Measurements from ENCODE around the gene DERL3. TPM values are rescaled to one million over a fixed set of nuclear protein-coding genes. Genes with fewer than 3 reads are reported as not detected.

DERL3 gene
- total and polyA plus RNA-seq, 7 donors = 0.28 to 18.3 (median 1.8) TPM; not detected in 2

GRCh38 chr22:23834793-23835483 is 3.9 kb downstream of the DERL3 start:
- H3K9me3 ChIP-seq = no peaks in the 10 kb centered on the region
- no peak for TF ChIP-seq CTCF (IDR thresholded peaks at IDR 0.05)
- no peak for TF ChIP-seq POLR2A (IDR thresholded peaks at IDR 0.05)
- no peak for TF ChIP-seq POLR2AphosphoS5 (IDR thresholded peaks at IDR 0.05)
- no peak for TF ChIP-seq EP300 (IDR thresholded peaks at IDR 0.05)
- peaks cover 0 to 26% (median 22%) of the 10 kb centered on the region in 4 donors for H3K4me1 ChIP-seq
- peak; percentile 65 for DNase-seq
- no peaks in the 10 kb centered on the region for H3K27me3 ChIP-seq
- intact Hi-C loops (cut with DNase I) = no loop called here
- no peak overlapping the region for H3K27ac ChIP-seq
- WGBS, 2 donors = 92% methylated on average over 10 of the region's 10 CpGs
- peaks cover 0 to 42% (median 13%) of the 10 kb centered on the region in 4 donors for H3K36me3 ChIP-seq
- no peak overlapping the region for H3K4me3 ChIP-seq

- Histone ChIP-seq H3K36me3 (peaks cover 0 to 48% (median 13%) of the 10 kb centered on the region in 4 donors), H3K4me3 (no peak overlapping the region), H3K9me3 (no peaks in the 10 kb centered on the region), H3K27me3 (no peaks in the 10 kb centered on the region), H3K27ac (no peak overlapping the region), H3K4me1 (peaks cover 0 to 22% (median 19%) of the 10 kb centered on the region in 4 donors)
- intact Hi-C loops (cut with DNase I) = no loop called here
- 96% methylated on average over 3 of the region's 3 CpGs for WGBS, 2 donors
- peak; percentile 59 for DNase-seq
- no peak for TF ChIP-seq CTCF (IDR thresholded peaks at IDR 0.05)
- no peak for TF ChIP-seq POLR2A (IDR thresholded peaks at IDR 0.05)
- no peak for TF ChIP-seq EP300 (IDR thresholded peaks at IDR 0.05)
- TF ChIP-seq POLR2AphosphoS5 (IDR thresholded peaks at IDR 0.05) = no peak
Observed at GRCh38 chr22:23834406-23834792, 4.4 kb downstream of the DERL3 start.

- intact Hi-C loops (cut with DNase I) = no loop called here
- Histone ChIP-seq H3K27ac (no peak overlapping the region), H3K27me3 (no peaks in the 10 kb centered on the region), H3K4me3 (no peak overlapping the region), H3K9me3 (no peaks in the 10 kb centered on the region), H3K4me1 (peaks cover 0 to 17% (median 14%) of the 10 kb centered on the region in 4 donors), H3K36me3 (peaks cover 0 to 53% (median 15%) of the 10 kb centered on the region in 4 donors)
- 84 to 89% methylated on average over 13 of the region's 13 CpGs for WGBS, 2 donors
- no peak for TF ChIP-seq POLR2AphosphoS5 (IDR thresholded peaks at IDR 0.05)
- TF ChIP-seq POLR2A (IDR thresholded peaks at IDR 0.05) = no peak
- no peak for TF ChIP-seq EP300 (IDR thresholded peaks at IDR 0.05)
- no peak for TF ChIP-seq CTCF (IDR thresholded peaks at IDR 0.05)
- peak; percentile 57 for DNase-seq
Observed at GRCh38 chr22:23833911-23834317, 4.9 kb downstream of the DERL3 start.

- intact Hi-C loops (cut with DNase I) = no loop called here
- 90 to 95% methylated on average over 16 of the region's 16 CpGs for WGBS, 2 donors
- Histone ChIP-seq H3K4me3 (no peak overlapping the region), H3K27me3 (no peaks in the 10 kb centered on the region), H3K36me3 (peaks cover 2 to 60% (median 18%) of the 10 kb centered on the region in 4 donors), H3K4me1 (peaks cover 0 to 9% (median 7%) of the 10 kb centered on the region in 4 donors), H3K27ac (no peak overlapping the region), H3K9me3 (no peaks in the 10 kb centered on the region)
- TF ChIP-seq POLR2A (IDR thresholded peaks at IDR 0.05) (no peak), CTCF (IDR thresholded peaks at IDR 0.05) (no peak), EP300 (IDR thresholded peaks at IDR 0.05) (no peak), POLR2AphosphoS5 (IDR thresholded peaks at IDR 0.05) (no peak)
- peak; percentile 57 for DNase-seq
Observed at GRCh38 chr22:23833017-23833751, 5.6 kb downstream of the DERL3 start.
